ENCODE data around the gene EIF4H.
A peak's percentile ranks its signal among the peaks of the same experiment; 100 is the strongest.
"Not testable (repeated sequence)": the region's sequence is repeated elsewhere in the genome, so short reads cannot be mapped to it uniquely, and the experiment has no call there.

Gene EIF4H

GRCh38 chr7:74173866-74174605 is at the start of gene EIF4H:
TSS of gene EIF4H (plus strand) at chr7:74174356. CDS start at chr7:74174384, 28 bp downstream.
- DNase-seq, result peak; percentile 90

- DNase-seq, result no peak
Observed at GRCh38 chr7:74126220-74126880, 47.8 kb upstream of the EIF4H start.

DNA sequence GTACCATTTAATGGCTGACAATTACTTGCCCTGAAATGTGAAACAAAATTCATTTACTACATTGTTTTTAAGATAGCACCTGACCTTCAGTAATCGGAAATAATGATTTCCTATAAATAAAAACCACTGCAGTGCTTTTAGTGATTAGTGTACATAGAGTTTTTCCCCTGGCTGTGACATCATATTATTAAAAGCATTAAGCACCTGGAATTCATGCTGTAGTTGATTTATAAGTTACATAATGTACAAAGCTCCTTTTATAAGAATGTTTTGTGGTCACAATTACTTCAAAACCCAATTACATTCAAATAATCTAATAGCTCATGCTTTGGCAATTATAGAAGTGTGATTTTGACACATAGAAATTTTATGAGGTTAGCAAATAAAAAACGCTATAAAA is 44.3 kb upstream of the EIF4H start:
- no peak for DNase-seq

GRCh38 chr7:74130518-74130917 is 43.6 kb upstream of the EIF4H start:
- DNase-seq, result no peak

DNA sequence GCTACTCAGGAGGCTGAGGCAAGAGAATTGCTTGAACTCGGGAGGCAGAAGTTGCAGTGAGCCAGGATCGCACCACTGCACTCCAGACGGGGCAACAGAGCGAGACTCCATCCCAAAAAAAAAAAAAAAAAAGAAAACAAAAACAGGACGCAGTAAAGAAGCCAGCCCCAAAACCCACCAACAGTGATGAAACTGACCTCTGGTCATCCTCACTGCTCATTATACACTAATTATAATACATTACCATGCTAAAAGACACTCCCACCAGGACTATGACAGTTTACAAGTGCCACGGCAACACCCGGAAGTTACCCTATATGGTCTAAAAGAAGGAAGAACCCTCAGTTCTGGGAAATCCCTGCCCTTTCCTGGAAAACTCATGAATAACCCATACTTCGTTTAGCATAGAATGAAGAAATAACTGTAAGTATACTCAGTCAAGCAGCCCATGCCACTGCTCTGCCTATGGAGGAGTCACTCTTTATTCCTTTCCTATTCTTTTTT is 40.0 kb upstream of the EIF4H start:
- DNase-seq, result no peak

DNA sequence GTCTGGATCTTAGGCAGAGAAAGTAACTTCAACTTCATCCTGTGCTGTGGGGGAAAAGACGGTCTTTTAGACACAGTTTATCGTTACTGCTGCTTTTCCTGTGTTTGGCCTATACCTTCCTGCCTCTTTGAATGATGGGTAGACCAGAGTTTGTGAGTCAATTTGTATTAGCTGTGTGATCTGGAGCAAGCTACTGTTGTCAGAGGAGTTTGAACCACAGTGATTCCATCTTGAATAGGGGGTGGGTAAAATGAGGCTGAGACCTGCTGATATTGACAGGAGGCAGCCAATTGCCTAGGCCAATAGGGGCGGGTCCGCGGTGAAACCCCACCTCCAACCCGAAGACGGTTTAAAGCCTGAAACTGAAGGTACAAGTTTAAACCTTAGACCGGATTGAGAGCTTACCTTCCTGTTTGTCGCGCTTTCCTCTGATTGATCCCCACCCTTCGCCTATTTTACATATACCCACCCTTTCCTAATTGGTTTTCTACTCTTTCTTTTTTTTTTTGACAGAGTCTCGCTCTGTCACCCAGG is 35.8 kb upstream of the EIF4H start:
- no peak for DNase-seq

GRCh38 chr7:74138945-74139843 is 35.0 kb upstream of the EIF4H start:
- no peak for DNase-seq

GRCh38 chr7:74141705-74142104 is 32.5 kb upstream of the EIF4H start:
- no peak for DNase-seq

DNA sequence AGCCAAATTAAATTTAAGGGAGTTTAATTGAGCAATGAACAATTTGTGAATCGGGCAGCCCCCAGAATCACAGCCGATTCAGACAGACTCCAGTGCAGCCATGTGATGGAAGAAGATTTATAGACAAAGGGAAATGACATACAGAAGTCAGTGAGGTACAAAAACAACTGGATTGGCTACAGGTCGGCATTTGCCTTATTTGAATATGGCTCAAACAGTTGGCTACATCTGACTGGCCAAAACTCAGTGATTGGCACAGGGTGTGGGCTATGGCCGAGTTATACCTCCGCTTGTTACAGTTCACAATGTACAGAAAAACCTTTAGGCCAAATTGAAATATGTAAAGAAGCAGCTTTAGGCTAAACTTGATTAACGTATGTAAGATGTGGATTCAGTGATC is 30.8 kb upstream of the EIF4H start:
- no peak for DNase-seq

DNA sequence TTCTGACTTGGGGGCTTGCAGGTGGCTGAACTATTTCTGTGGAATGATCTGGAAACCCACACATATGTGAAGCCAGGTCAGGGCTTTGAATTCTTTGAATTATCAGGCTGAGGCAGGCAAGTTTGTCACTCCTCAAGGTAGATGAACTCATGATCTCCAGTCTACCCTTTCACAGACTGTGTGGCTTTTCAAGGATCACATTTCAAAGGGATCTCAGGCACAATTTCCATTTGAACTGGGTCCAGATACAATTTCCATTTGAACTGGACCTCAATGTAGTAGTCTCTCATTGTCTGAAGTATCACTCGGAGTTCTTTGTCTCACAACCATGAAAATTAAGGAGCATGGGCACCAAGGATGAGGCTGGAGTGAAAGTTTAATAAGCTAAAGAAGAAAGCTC is 25.7 kb upstream of the EIF4H start:
- DNase-seq, result no peak

- no peak for DNase-seq
Observed at GRCh38 chr7:74149071-74149470, 25.1 kb upstream of the EIF4H start.

- no peak for DNase-seq
Observed at GRCh38 chr7:74149603-74150002, 24.6 kb upstream of the EIF4H start.

- no peak for DNase-seq
Observed at GRCh38 chr7:74153736-74154135, 20.4 kb upstream of the EIF4H start.

- DNase-seq, result no peak
Observed at GRCh38 chr7:74155810-74156395, 18.3 kb upstream of the EIF4H start.

DNA sequence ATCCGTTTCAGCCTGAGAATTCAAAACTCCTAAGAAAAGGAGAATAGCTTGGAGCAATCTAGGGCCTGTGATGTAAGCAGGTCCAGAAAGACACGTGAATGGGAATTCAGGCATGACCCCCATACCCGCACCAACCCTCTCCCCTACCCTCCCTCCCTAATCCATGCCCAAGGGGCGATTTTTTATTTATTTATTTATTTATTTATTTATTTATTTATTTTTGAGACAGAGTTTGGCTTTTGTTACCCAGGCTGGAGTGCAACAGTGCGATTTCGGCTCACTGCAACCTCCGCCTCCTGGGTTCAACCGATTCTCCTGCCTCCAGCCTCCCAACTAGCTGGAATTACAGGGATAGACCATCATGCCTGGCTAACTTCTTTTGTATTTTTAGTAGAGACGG is 16.6 kb upstream of the EIF4H start:
- DNase-seq, result no peak

GRCh38 chr7:74164985-74165456 is 9.1 kb upstream of the EIF4H start:
- no peak for DNase-seq

GRCh38 chr7:74165867-74166593 is 8.1 kb upstream of the EIF4H start:
- DNase-seq, result no peak

GRCh38 chr7:74167324-74167723 is 6.8 kb upstream of the EIF4H start:
- not testable (repeated sequence) for DNase-seq

- no peak for DNase-seq
Observed at GRCh38 chr7:74173074-74173473, 1.1 kb upstream of the EIF4H start.

DNA sequence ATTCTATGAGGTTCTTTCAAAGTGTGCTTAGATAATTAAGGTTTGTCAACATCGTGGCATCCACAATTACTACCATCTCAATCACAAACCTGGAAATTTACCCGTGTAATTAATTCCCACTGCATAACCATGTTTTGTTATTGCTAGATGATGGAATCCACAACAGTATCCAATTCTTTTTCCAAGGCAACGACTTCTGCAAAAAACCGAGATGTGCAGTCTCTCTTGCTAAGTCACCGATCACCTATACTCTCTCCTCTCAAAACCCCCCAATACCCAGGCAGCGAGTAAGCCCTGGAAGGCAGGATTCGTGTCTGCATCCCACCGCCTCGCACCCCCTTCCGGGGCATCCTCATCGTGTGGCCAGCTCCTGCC is 678 bp upstream of the EIF4H start:
- DNase-seq, result no peak

DNA sequence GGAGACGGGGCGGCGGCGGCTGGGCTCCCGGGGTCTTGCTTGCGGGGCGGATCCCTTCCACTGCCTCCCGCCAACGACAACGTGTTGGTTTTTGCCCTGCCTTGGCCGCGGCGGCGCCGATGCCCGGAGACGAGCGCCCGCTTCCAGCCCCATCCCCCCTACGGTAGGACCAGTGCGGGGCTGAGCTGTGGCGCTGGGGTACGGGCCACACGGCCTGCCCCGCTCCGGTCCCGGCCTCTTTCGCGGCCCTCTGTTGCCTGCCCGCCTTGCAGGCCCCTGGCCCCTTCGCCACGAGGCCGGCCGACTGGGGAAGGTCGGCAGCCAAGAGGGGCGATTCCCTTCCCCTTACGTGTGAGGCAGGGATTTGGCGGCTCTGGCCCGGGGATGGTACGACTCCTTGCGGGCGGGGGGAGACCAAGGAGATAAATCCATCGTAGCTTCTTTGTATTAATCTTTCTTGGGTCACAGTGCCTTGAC is 488 bp downstream of the EIF4H start:
- no peak for DNase-seq

DNA sequence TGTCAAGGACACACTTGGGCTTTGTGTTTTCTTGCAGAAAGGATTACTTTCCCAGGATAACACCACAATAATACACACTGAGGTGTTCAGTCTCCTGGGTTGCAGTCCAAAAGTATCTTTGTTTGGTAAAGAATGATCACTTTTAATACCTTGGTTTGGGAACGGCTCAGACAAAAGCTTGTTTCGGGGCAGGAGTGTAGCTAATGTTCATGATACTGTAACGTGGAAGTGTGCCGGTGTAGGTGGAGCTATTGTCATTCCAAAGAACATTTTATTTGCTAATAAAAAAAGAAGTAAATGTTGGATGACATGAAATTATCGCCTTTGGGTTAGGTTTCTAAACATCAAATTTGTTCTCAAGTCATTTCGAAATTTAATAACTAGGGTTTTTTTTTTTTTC is 1.2 kb downstream of the EIF4H start:
- no peak for DNase-seq

Data from activated CD4-positive, alpha-beta T cell treated with anti-CD3 and anti-CD28 coated beads for 1 hour (primary cell).